ENCODE data around the gene ADISSP. TPM values are rescaled to one million over a fixed set of nuclear protein-coding genes. Genes with fewer than 3 reads are reported as not detected.

The ADISSP gene
- total RNA-seq, 1 experiment from 2014 or later, result 99.4 TPM

DNA sequence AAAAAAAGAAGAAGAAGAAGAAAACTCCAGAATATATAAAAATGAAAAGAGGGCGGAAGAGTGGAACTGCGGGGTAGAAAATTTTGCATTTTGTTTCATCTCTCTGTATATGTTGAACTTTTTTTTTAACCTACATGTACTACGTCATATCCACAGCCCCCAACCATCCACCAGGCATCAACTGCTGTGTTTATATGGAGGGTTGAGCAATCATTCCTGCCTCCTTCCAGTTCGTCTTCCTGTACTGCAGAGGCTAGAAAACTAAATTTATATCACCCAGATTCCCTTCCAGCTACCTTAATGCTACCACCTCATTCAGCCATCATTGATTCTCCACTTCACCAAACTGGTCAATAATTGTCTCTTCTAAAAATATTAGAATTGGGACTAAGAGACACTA is 45.6 kb downstream of the ADISSP start:
- peaks cover 7% of the 10 kb centered on the region for H3K27me3 ChIP-seq (ENCODE audit: insufficient read depth, low read length)
- no peak overlapping the region for H2AFZ ChIP-seq (ENCODE audit: low read depth, low read length, poor library complexity, severe bottlenecking)
- ChIA-PET CTCF (interaction anchor here (1.2 kb wide), 1 partner anchor 45 kb away, joined by 3 read pairs; no protein-coding TSS in a partner anchor), RAD21 (ENCODE audit: low non-redundant PET in 1 of 2, low total read pairs in 2 of 2, uncharacterized antibody in 2 of 2, unreplicated experiment in 2 of 2) (no interaction called here), POLR2A (no interaction called here)
- no peaks in the 10 kb centered on the region for H3K4me1 ChIP-seq (ENCODE audit: control insufficient read depth in 1 of 2, insufficient read depth in 2 of 2, low read length in 2 of 2)
- DNase-seq (ENCODE audit: low read depth, low spot score), result no peak
- no peak overlapping the region for H3K4me3 ChIP-seq (replicated peaks in 1 of 2; ENCODE audit: low read depth in 1 of 2, low read length in 2 of 2)
- no peaks in the 10 kb centered on the region for H3K79me2 ChIP-seq (ENCODE audit: insufficient read depth, low read length)
- H3K27ac ChIP-seq (ENCODE audit: low read depth, low read length), result no peak overlapping the region
- ATAC-seq, result no peak
- H3K9me3 ChIP-seq (ENCODE audit: control insufficient read depth in 1 of 2, insufficient read depth in 1 of 2, low read depth in 1 of 2, low read length in 2 of 2), result no peaks in the 10 kb centered on the region
- no peak overlapping the region for H3K4me2 ChIP-seq (ENCODE audit: low read length)
- no peaks in the 10 kb centered on the region for H3K9me2 ChIP-seq (ENCODE audit: insufficient read depth)
- no peaks in the 10 kb centered on the region for H3K36me3 ChIP-seq (ENCODE audit: control insufficient read depth in 1 of 2, insufficient read depth in 2 of 2, low read length in 2 of 2)
- intact Hi-C loops (cut with micrococcal nuclease), result no loop called here
- TF ChIP-seq ZNF274 (IDR thresholded peaks at IDR 0.05; ENCODE audit: low read depth, low read length) (no peak), EGR1 (IDR thresholded peaks at IDR 0.05; ENCODE audit: low read depth) (no peak), CBX3 (IDR thresholded peaks at IDR 0.05; ENCODE audit: low read depth) (no peak), CEBPB (IDR thresholded peaks at IDR 0.05; ENCODE audit: low read depth) (no peak), RAD21 (IDR thresholded peaks at IDR 0.05; ENCODE audit: low read depth) (no peak), SIN3A (IDR thresholded peaks at IDR 0.05; ENCODE audit: low read depth) (no peak), YY1 (IDR thresholded peaks at IDR 0.05; ENCODE audit: extremely low read depth, insufficient replicate concordance, low read depth, low read length) (no peak), ELF1 (IDR thresholded peaks at IDR 0.05; ENCODE audit: borderline replicate concordance, low read depth) (no peak), FOSL1 (IDR thresholded peaks at IDR 0.05; ENCODE audit: low read depth) (no peak), POLR2AphosphoS5 (IDR thresholded peaks at IDR 0.05; ENCODE audit: low read depth, low read length) (no peak), TCF7L2 (IDR thresholded peaks at IDR 0.05; ENCODE audit: borderline replicate concordance, extremely low read depth, insufficient read depth, insufficient read length) (no peak), EZH2phosphoT487 (IDR thresholded peaks at IDR 0.05; ENCODE audit: borderline replicate concordance) (no peak), SRF (IDR thresholded peaks at IDR 0.05; ENCODE audit: low read depth) (no peak), SP1 (IDR thresholded peaks at IDR 0.05; ENCODE audit: low read depth) (no peak), JUND (IDR thresholded peaks at IDR 0.05) (no peak)
- TF ChIP-seq, protein P1, sequence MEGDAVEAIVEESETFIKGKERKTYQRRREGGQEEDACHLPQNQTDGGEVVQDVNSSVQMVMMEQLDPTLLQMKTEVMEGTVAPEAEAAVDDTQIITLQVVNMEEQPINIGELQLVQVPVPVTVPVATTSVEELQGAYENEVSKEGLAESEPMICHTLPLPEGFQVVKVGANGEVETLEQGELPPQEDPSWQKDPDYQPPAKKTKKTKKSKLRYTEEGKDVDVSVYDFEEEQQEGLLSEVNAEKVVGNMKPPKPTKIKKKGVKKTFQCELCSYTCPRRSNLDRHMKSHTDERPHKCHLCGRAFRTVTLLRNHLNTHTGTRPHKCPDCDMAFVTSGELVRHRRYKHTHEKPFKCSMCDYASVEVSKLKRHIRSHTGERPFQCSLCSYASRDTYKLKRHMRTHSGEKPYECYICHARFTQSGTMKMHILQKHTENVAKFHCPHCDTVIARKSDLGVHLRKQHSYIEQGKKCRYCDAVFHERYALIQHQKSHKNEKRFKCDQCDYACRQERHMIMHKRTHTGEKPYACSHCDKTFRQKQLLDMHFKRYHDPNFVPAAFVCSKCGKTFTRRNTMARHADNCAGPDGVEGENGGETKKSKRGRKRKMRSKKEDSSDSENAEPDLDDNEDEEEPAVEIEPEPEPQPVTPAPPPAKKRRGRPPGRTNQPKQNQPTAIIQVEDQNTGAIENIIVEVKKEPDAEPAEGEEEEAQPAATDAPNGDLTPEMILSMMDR (IDR thresholded peaks at IDR 0.05 in 2 of 3, conservative IDR thresholded peaks at IDR 0.05 in 1 of 3; ENCODE audit: borderline replicate concordance in 1 of 3, insufficient read depth in 1 of 3, low read depth in 2 of 3, low read length in 2 of 3), result no peak
- TF ChIP-seq, protein P2, sequence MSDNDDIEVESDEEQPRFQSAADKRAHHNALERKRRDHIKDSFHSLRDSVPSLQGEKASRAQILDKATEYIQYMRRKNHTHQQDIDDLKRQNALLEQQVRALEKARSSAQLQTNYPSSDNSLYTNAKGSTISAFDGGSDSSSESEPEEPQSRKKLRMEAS (IDR thresholded peaks at IDR 0.05), result no peak
- H4K20me1 ChIP-seq (ENCODE audit: insufficient read depth), result no peaks in the 10 kb centered on the region
- BruUV-seq (replicated peaks), result no TSS peak
- H3K9ac ChIP-seq (ENCODE audit: low read length), result no peak overlapping the region

All from HCT116 (cell line).